ENCODE data around the gene FKRP. TPM values are rescaled to one million over a fixed set of nuclear protein-coding genes. Genes with fewer than 3 reads are reported as not detected.

FKRP gene
- total RNA-seq, 1 experiment from 2014 or later: 24.1 TPM

- TF ChIP-seq E2F5 (CRISPR knock-in tag; IDR thresholded peaks at IDR 0.05) (no peak), SMAD3 (CRISPR knock-in tag; IDR thresholded peaks at IDR 0.05; ENCODE audit: borderline replicate concordance) (no peak), ELF4 (CRISPR knock-in tag; IDR thresholded peaks at IDR 0.05; ENCODE audit: low read depth) (no peak), MLX (CRISPR knock-in tag; IDR thresholded peaks at IDR 0.05) (no peak), NR1H2 (CRISPR knock-in tag; IDR thresholded peaks at IDR 0.05) (no peak)
These were observed 18.1 kb upstream of the FKRP start (continued) for GRCh38 chr19:46727757-46728156.

GRCh38 chr19:46728208-46728607 is 17.6 kb upstream of the FKRP start:
- ChIA-PET CTCF (interaction anchor here (0.6 to 3.5 kb wide), 21 partner anchors 9 to 126 kb away, joined by 3 to 26 read pairs (median 7); partner anchors contain the start of genes DACT3, FKRP and PRKD2), POLR2A (no interaction called here)
- H3K9me3 Mint-ChIP-seq: no peaks in the 10 kb centered on the region
- DNase-seq (ENCODE audit: low spot score) (no peak), ATAC-seq (no peak)
- no peaks in the 10 kb centered on the region; the same call in 1 of the 2 replicates for H3K27me3 Mint-ChIP-seq (ENCODE audit: low read depth)
- no peak overlapping the region for H3K27ac Mint-ChIP-seq
- H3K36me3 Mint-ChIP-seq: peaks cover 62% of the 10 kb centered on the region
- TF ChIP-seq MLX (CRISPR knock-in tag; IDR thresholded peaks at IDR 0.05): no peak
- TF ChIP-seq MYBL2 (CRISPR knock-in tag; IDR thresholded peaks at IDR 0.05): no peak
- TF ChIP-seq ESRRA (CRISPR knock-in tag; IDR thresholded peaks at IDR 0.05; ENCODE audit: borderline replicate concordance): no peak
- H3K4me3 Mint-ChIP-seq: no peak overlapping the region
- peaks cover 14% of the 10 kb centered on the region for H3K4me1 Mint-ChIP-seq

- peaks cover 68% of the 10 kb centered on the region for H3K36me3 Mint-ChIP-seq
- peaks cover 14% of the 10 kb centered on the region for H3K4me1 Mint-ChIP-seq
- ChIA-PET POLR2A (no interaction called here), CTCF (interaction anchor here (0.6 to 3.5 kb wide), 26 partner anchors 8 to 140 kb away, joined by 3 to 26 read pairs (median 5); partner anchors contain the start of genes DACT3, FKRP and PRKD2)
- no peak overlapping the region for H3K4me3 Mint-ChIP-seq
- no peaks in the 10 kb centered on the region for H3K9me3 Mint-ChIP-seq
- TF ChIP-seq ATF3 (CRISPR knock-in tag; conservative IDR thresholded peaks at IDR 0.05) (no peak), ZNF219 (CRISPR knock-in tag; IDR thresholded peaks at IDR 0.05; ENCODE audit: borderline replicate concordance) (no peak), AR (CRISPR knock-in tag; IDR thresholded peaks at IDR 0.05) (no peak), ZNF138 (CRISPR knock-in tag; conservative IDR thresholded peaks at IDR 0.05) (no peak), ELF4 (CRISPR knock-in tag; IDR thresholded peaks at IDR 0.05; ENCODE audit: low read depth) (no peak), IRF2 (CRISPR knock-in tag; IDR thresholded peaks at IDR 0.05; ENCODE audit: borderline replicate concordance, low read depth) (no peak), ZNF121 (CRISPR knock-in tag; IDR thresholded peaks at IDR 0.05) (peak; percentile 94), HMGXB4 (CRISPR knock-in tag; IDR thresholded peaks at IDR 0.05) (no peak), CTCF (IDR thresholded peaks at IDR 0.05) (peak; percentile 79), JUN (CRISPR knock-in tag; IDR thresholded peaks at IDR 0.05) (no peak), CREM (CRISPR knock-in tag; IDR thresholded peaks at IDR 0.05) (no peak), ZNF512 (CRISPR knock-in tag; IDR thresholded peaks at IDR 0.05; ENCODE audit: borderline replicate concordance) (no peak)
- ATAC-seq (peak; percentile 87), DNase-seq (ENCODE audit: low spot score) (peak; percentile 80)
- no peaks in the 10 kb centered on the region; the same call in 1 of the 2 replicates for H3K27me3 Mint-ChIP-seq (ENCODE audit: low read depth)
- H3K27ac Mint-ChIP-seq: peak overlapping the region; percentile 59; the same call in 1 of the 2 replicates
These were observed 17.0 kb upstream of the FKRP start for GRCh38 chr19:46728693-46729339.
